ENCODE results near the gene GOPC. TPM values are rescaled to one million over a fixed set of nuclear protein-coding genes. Genes with fewer than 3 reads are reported as not detected.

GOPC gene
- total RNA-seq, 1 experiment from 2014 or later = 18.7 TPM

- Mint-ChIP-seq H3K4me3 (no peak overlapping the region; a peak in 1 of 5 replicates), H3K36me3 (ENCODE audit: insufficient read depth in 1 of 3, low read depth in 3 of 3) (peaks cover 22 to 45% (median 35%) of the 10 kb centered on the region in 3 experiments)
Measured at GRCh38 chr6:117595099-117595923, 7.0 kb downstream of the GOPC start.

More at GRCh38 chr6:117595099-117595923, 7.0 kb downstream of the GOPC start:
- Mint-ChIP-seq H3K27me3 (ENCODE audit: low read depth) (no peaks in the 10 kb centered on the region), H3K9me3 (peaks cover 13 to 15% of the 10 kb centered on the region in 2 experiments; a peak in 3 of 5 replicates), H3K4me1 (no peaks in the 10 kb centered on the region), H3K27ac (no peak overlapping the region)
- no peak overlapping the region for H2BK15ac ChIP-seq (ENCODE audit: low read depth, low read length)
- H4K20me1 ChIP-seq (ENCODE audit: control insufficient read depth, insufficient read depth, insufficient read length) = no peaks in the 10 kb centered on the region
- no peak overlapping the region for H2BK120ac ChIP-seq (ENCODE audit: low read depth, low read length, poor library complexity, severe bottlenecking)
- H3K27me3 ChIP-seq (ENCODE audit: insufficient read depth, low read length) = no peaks in the 10 kb centered on the region; the same call in 1 of the 2 replicates
- no peaks in the 10 kb centered on the region for H3K9me3 ChIP-seq (ENCODE audit: control insufficient read depth, low read depth, low read length)
- H4K5ac ChIP-seq (ENCODE audit: insufficient read length, low read depth, low read length) = no peak overlapping the region
- no peak overlapping the region for H3K4me2 ChIP-seq (ENCODE audit: insufficient read depth, insufficient read length, low read length)
- no peak overlapping the region for H2AK5ac ChIP-seq (ENCODE audit: insufficient read length, low read length)
- no peak overlapping the region for H2BK20ac ChIP-seq (ENCODE audit: low read depth, low read length, poor library complexity, severe bottlenecking)
- H2BK5ac ChIP-seq (ENCODE audit: insufficient read length, low read length) = no peak overlapping the region
- H2AFZ ChIP-seq (ENCODE audit: low read length) = no peak overlapping the region
- no peaks in the 10 kb centered on the region for H3K4me1 ChIP-seq (ENCODE audit: insufficient read depth, low read length)
- H4K91ac ChIP-seq (ENCODE audit: insufficient read length, low read depth, low read length) = no peak overlapping the region
- no peak overlapping the region for H4K8ac ChIP-seq (replicated peaks; ENCODE audit: insufficient read length, low read depth, low read length)
- DNase-seq = no peak
- H3K23me2 ChIP-seq (ENCODE audit: insufficient read length, low read depth, low read length, poor library complexity, severe bottlenecking) = no peaks in the 10 kb centered on the region
- H3K79me1 ChIP-seq (ENCODE audit: insufficient read depth, low read depth, low read length, poor library complexity, severe bottlenecking) = peaks cover 3% of the 10 kb centered on the region
- H3K79me2 ChIP-seq (ENCODE audit: insufficient read depth, low read length) = peaks cover 3% of the 10 kb centered on the region; the same call in 1 of the 2 replicates
- no peak overlapping the region for H3K27ac ChIP-seq (ENCODE audit: insufficient read length, low read depth, low read length)
- H3K9ac ChIP-seq (ENCODE audit: extremely low read depth, insufficient read length, low read length) = no peak overlapping the region
- WGBS (ENCODE audit: extremely low coverage, insufficient read length, low lambda C conversion rate) = no CpG with 5 or more reads among the region's 2 CpGs
- H3K23ac ChIP-seq (ENCODE audit: insufficient read length, low read depth, low read length) = no peak overlapping the region
- no peak overlapping the region for H3K56ac ChIP-seq (ENCODE audit: insufficient read length, low read depth, low read length)
- H3T11ph ChIP-seq (ENCODE audit: low read length) = no peak overlapping the region
- no peak overlapping the region for H3K18ac ChIP-seq (ENCODE audit: insufficient read length, low read depth, low read length)
- no peak overlapping the region for H3K14ac ChIP-seq (ENCODE audit: insufficient read depth, low read length)
- TF ChIP-seq, protein P1, sequence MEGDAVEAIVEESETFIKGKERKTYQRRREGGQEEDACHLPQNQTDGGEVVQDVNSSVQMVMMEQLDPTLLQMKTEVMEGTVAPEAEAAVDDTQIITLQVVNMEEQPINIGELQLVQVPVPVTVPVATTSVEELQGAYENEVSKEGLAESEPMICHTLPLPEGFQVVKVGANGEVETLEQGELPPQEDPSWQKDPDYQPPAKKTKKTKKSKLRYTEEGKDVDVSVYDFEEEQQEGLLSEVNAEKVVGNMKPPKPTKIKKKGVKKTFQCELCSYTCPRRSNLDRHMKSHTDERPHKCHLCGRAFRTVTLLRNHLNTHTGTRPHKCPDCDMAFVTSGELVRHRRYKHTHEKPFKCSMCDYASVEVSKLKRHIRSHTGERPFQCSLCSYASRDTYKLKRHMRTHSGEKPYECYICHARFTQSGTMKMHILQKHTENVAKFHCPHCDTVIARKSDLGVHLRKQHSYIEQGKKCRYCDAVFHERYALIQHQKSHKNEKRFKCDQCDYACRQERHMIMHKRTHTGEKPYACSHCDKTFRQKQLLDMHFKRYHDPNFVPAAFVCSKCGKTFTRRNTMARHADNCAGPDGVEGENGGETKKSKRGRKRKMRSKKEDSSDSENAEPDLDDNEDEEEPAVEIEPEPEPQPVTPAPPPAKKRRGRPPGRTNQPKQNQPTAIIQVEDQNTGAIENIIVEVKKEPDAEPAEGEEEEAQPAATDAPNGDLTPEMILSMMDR (conservative IDR thresholded peaks at IDR 0.05) = no peak
- H3K4ac ChIP-seq (ENCODE audit: low read depth, low read length) = no peak overlapping the region
- no peak overlapping the region for H2BK12ac ChIP-seq (ENCODE audit: insufficient read length, low read depth, low read length)

All from H9 (cell line).